Measurements from ENCODE around the gene GRIFIN. TPM values are rescaled to one million over a fixed set of nuclear protein-coding genes. Genes with fewer than 3 reads are reported as not detected.
A peak's percentile ranks its signal among the peaks of the same experiment; 100 is the strongest.

Gene GRIFIN, protein sequence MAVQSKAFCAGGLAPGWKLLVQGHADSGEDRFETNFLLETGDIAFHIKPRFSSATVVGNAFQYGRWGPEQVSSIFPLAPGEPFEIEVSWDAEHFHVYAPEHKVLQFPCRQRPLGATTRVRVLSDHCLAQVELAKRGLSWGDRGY
- not detected in 3 replicates for polyA plus RNA-seq
- polyA plus RNA-seq (2011; ENCODE audit: low read depth): not detected
- not detected in 2 replicates for polyA plus RNA-seq (2011; cell fraction: cytosol; rRNA removed)
- not detected in 2 replicates for polyA plus RNA-seq (2011; cell fraction: nucleus; rRNA removed)
- not detected in 2 replicates for polyA plus RNA-seq (2012; ENCODE audit: low replicate concordance)
- not detected in 3 replicates for polyA minus RNA-seq
- not detected for polyA minus RNA-seq (2011; cell fraction: cytosol; rRNA and poly(A)+ RNA removed)
- not detected in 2 replicates for polyA minus RNA-seq (2011; cell fraction: nucleus; rRNA and poly(A)+ RNA removed)

- Histone ChIP-seq H3K4me2 (ENCODE audit: control insufficient read depth, extremely low read depth, insufficient read depth, low read depth, low read length) (no peak within 1 kb of the TSS), H3K9me3 (ENCODE audit: control insufficient read depth, low read depth, low read length) (no peaks in the 10 kb centered on the region), H3K27me3 (ENCODE audit: control insufficient read depth, extremely low read depth, insufficient read depth, low read length) (peaks cover 19% of the 10 kb centered on the region), H3K79me2 (ENCODE audit: control insufficient read depth, insufficient read depth, low read length) (no peaks in the 10 kb centered on the region), H3K27ac (ENCODE audit: control insufficient read depth, insufficient read depth, low read length) (no peak within 1 kb of the TSS), H3K9me1 (ENCODE audit: control insufficient read depth, extremely low read depth, insufficient read depth, low read length) (no peaks in the 10 kb centered on the region), H4K20me1 (ENCODE audit: control insufficient read depth, extremely low read depth, insufficient read depth, low read length) (no peaks in the 10 kb centered on the region), H3K36me3 (ENCODE audit: control insufficient read depth in 2 of 2, extremely low read depth in 1 of 2, insufficient read depth in 2 of 2, low read length in 2 of 2) (no peaks in the 10 kb centered on the region), H3K4me3 (ENCODE audit: control insufficient read depth in 2 of 3, extremely low read depth in 1 of 3, insufficient read depth in 2 of 3, low read depth in 1 of 3, low read length in 3 of 3) (no peak within 1 kb of the TSS), H3K9ac (ENCODE audit: control insufficient read depth, extremely low read depth, insufficient read depth, low read length) (no peak within 1 kb of the TSS), H2AFZ (ENCODE audit: control insufficient read depth, low read length) (no peak within 1 kb of the TSS), H3K4me1 (ENCODE audit: control insufficient read depth, extremely low read depth, insufficient read depth, low read length) (peaks cover 3% of the 10 kb centered on the region)
- DNase-seq (ENCODE audit: low read depth, low spot score) (no peak), FAIRE-seq (no peak)
- TF ChIP-seq CTCF (optimal IDR thresholded peaks at IDR 0.05 in 1 of 3, IDR thresholded peaks at IDR 0.05 in 1 of 3, conservative IDR thresholded peaks at IDR 0.05 in 1 of 3; ENCODE audit: extremely low read depth in 1 of 3, insufficient read depth in 2 of 3, low read length in 3 of 3) (no peak), EZH2 (IDR thresholded peaks at IDR 0.05; ENCODE audit: low read length) (no peak)
- dilution Hi-C loops (cut with MboI; ENCODE audit: extremely low pct_ligation_motif_present, low sequenced_read_pairs): no loop called here
Measured at GRCh38 chr7:2476298-2476697, at the start of gene GRIFIN. Gene GRIFIN (minus strand): TSS chr7:2476398. CDS start chr7:2476383, 15 bp downstream.

DNA sequence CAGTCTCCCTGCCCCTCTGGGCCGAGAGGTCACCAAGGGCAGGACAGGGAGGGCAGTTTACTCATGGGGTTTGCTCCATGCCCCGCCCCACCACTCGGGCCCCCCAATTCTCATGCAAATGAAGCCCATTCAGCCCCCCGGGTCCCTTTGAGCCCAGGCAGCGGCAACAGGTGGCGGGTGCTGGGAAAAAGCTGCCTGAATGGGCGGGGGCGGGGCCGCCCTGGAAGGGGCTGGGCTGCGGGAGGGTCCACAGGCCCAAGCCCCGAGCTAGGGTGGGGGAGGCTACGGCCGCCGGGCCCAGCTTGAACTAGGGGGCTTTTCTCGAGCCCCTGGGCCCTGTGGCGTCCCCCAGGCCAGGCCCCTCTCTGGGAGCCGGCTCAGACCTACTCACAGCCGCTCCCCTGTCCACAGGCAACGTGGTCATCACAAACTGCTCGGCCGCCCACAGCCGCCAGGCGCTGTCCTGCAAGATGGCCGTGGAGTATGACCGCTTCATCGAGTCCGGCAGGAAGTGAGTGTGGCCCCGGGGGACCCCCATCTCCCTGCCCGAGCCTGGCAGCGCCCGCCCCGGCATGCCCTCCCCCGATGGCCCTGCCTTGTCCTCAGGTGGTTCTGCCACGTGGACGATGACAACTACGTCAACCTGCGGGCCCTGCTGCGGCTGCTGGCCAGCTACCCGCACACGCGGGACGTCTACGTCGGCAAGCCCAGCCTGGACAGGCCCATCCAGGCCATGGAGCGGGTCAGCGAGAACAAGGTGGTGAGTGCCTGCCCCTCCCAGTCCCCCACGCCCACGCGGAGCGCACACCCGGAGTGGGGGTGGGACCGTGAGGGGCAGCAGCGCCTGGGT lies 48.8 kb upstream of the GRIFIN start:
- Histone ChIP-seq H3K9me1 (ENCODE audit: control insufficient read depth, extremely low read depth, insufficient read depth, low read length) (no peaks in the 10 kb centered on the region), H3K27ac (ENCODE audit: control insufficient read depth, insufficient read depth, low read length) (no peak overlapping the region), H3K9ac (ENCODE audit: control insufficient read depth, extremely low read depth, insufficient read depth, low read length) (peak overlapping the region; percentile 52), H3K27me3 (ENCODE audit: control insufficient read depth, extremely low read depth, insufficient read depth, low read length) (no peaks in the 10 kb centered on the region), H3K79me2 (ENCODE audit: control insufficient read depth, insufficient read depth, low read length) (peaks cover 19% of the 10 kb centered on the region), H3K9me3 (ENCODE audit: control insufficient read depth, low read depth, low read length) (no peaks in the 10 kb centered on the region), H3K36me3 (ENCODE audit: control insufficient read depth in 2 of 2, extremely low read depth in 1 of 2, insufficient read depth in 2 of 2, low read length in 2 of 2) (peaks cover 10 to 12% of the 10 kb centered on the region in 2 experiments), H3K4me2 (ENCODE audit: control insufficient read depth, extremely low read depth, insufficient read depth, low read depth, low read length) (no peak overlapping the region), H3K4me1 (ENCODE audit: control insufficient read depth, extremely low read depth, insufficient read depth, low read length) (peaks cover 61% of the 10 kb centered on the region), H2AFZ (ENCODE audit: control insufficient read depth, low read length) (no peak overlapping the region), H3K4me3 (ENCODE audit: control insufficient read depth in 2 of 3, extremely low read depth in 1 of 3, insufficient read depth in 2 of 3, low read depth in 1 of 3, low read length in 3 of 3) (no peak overlapping the region), H4K20me1 (ENCODE audit: control insufficient read depth, extremely low read depth, insufficient read depth, low read length) (peaks cover 7% of the 10 kb centered on the region)
- TF ChIP-seq EZH2 (IDR thresholded peaks at IDR 0.05; ENCODE audit: low read length) (no peak), CTCF (optimal IDR thresholded peaks at IDR 0.05 in 1 of 3, IDR thresholded peaks at IDR 0.05 in 1 of 3, conservative IDR thresholded peaks at IDR 0.05 in 1 of 3; ENCODE audit: extremely low read depth in 1 of 3, insufficient read depth in 2 of 3, low read length in 3 of 3) (no peak)
- no peak for FAIRE-seq
- DNase-seq (ENCODE audit: low read depth, low spot score): no peak
- dilution Hi-C loops (cut with MboI; ENCODE audit: extremely low pct_ligation_motif_present, low sequenced_read_pairs): no loop called here
